H1 (cell line): ENCODE results near the gene PROK1. TPM values are rescaled to one million over a fixed set of nuclear protein-coding genes. Genes with fewer than 3 reads are reported as not detected.

Source experiments
- CTCF ChIA-PET: fragments of 300-600 bp; sonication (Branson Sonifier 250); formaldehyde crosslinking; loops from one replicate; lab custom pipeline; 2021; ENCODE audit not compliant: partially characterized antibody; lab: Charles Lee
- POLR2A ChIA-PET: fragments of 300-600 bp; sonication (Branson Sonifier 250); formaldehyde crosslinking; loops from one replicate; lab custom pipeline; 2021; ENCODE audit warnings: inconsistent platforms; ENCODE audit not compliant: partially characterized antibody; lab: Charles Lee
- DNase-seq, 2 experiments: peaks; one replicate each; pipeline versions ENCODE4 v3.0.0 to v3.0.0-alpha.2; 2010 to 2022; ENCODE audit warnings: low spot score in 2 of 2, low read depth in 1 of 2, mixed read lengths in 1 of 2
- FAIRE-seq: peaks from 2 replicates; lab custom pipeline; 2011; peaks lifted over from hg19 to GRCh38; lab: Jason Lieb, UNC
- H2AFZ ChIP-seq: 2 replicates; pipeline ENCODE4 v1.8.1; 2012; ENCODE audit warnings: low read length, inconsistent platforms
- H2AK5ac ChIP-seq: 2 replicates; pipeline ENCODE4 v1.6.1; 2013; ENCODE audit warnings: low read depth, low read length
- H2BK120ac ChIP-seq: replicated peaks from 2 replicates; pipeline ENCODE3; 2013; ENCODE audit warnings: low read depth, low read length, inconsistent platforms
- H2BK12ac ChIP-seq: 2 replicates; pipeline ENCODE4 v1.6.1; 2013; ENCODE audit warnings: low read depth, low read length
- H2BK15ac ChIP-seq: 2 replicates; pipeline ENCODE4 v1.6.1; 2013; ENCODE audit warnings: low read length
- H2BK20ac ChIP-seq: 2 replicates; pipeline ENCODE4 v1.6.1; 2013; ENCODE audit warnings: low read length
- H2BK5ac ChIP-seq: 2 replicates; pipeline ENCODE4 v1.6.1; 2013; ENCODE audit warnings: low read depth, low read length
- H3K14ac ChIP-seq: 2 replicates; pipeline ENCODE4 v1.6.1; 2013; ENCODE audit warnings: inconsistent platforms; ENCODE audit not compliant: insufficient read length
- H3K18ac ChIP-seq: 2 replicates; pipeline ENCODE4 v1.6.1; 2013; ENCODE audit warnings: low read length; ENCODE audit errors: extremely low read depth
- H3K23ac ChIP-seq: 2 replicates; pipeline ENCODE4 v1.6.1; 2013; ENCODE audit warnings: inconsistent platforms; ENCODE audit not compliant: insufficient read length
- H3K23me2 ChIP-seq: 2 replicates; pipeline ENCODE4 v1.6.1; 2013; ENCODE audit warnings: low read depth, low read length
- H3K27ac ChIP-seq: 2 replicates; pipeline ENCODE4 v1.6.1; 2011; ENCODE audit warnings: low read depth, low read length, inconsistent platforms
- H3K27me3 ChIP-seq, 4 experiments: replicated peaks in 1 of 4; 1 replicate in 1 of 4; 2 replicates in 3 of 4; pipeline versions ENCODE4 v1.6.1 to v1.8.1; 2011 to 2013; ENCODE audit warnings: low read length in 3 of 4, mild to moderate bottlenecking in 3 of 4, inconsistent platforms in 2 of 4, mixed read lengths in 2 of 4, moderate library complexity in 1 of 4; ENCODE audit not compliant: control insufficient read depth in 3 of 4, insufficient read depth in 3 of 4; ENCODE audit errors: extremely low read depth in 1 of 4
- H3K36me3 ChIP-seq, 4 experiments: 2 replicates each; pipeline versions ENCODE4 v1.6.1 to v1.8.1; 2011 to 2013; ENCODE audit warnings: mild to moderate bottlenecking in 4 of 4, low read length in 3 of 4, moderate library complexity in 2 of 4, control low read depth in 1 of 4, inconsistent platforms in 1 of 4; ENCODE audit not compliant: insufficient read depth in 4 of 4, control insufficient read depth in 2 of 4
- H3K4ac ChIP-seq: replicated peaks from 2 replicates; pipeline ENCODE3; 2013; ENCODE audit warnings: low read length, low read depth, mixed read lengths, inconsistent platforms; ENCODE audit not compliant: insufficient read length
- H3K4me1 ChIP-seq, 4 experiments: replicated peaks in 1 of 4; 1 replicate in 1 of 4; 2 replicates in 3 of 4; pipeline versions ENCODE4 v1.6.1 to v1.8.1; 2011 to 2013; ENCODE audit warnings: low read length in 3 of 4, inconsistent platforms in 2 of 4, mixed read lengths in 1 of 4; ENCODE audit not compliant: insufficient read depth in 4 of 4, control insufficient read depth in 3 of 4
- H3K4me2 ChIP-seq, 2 experiments: 2 replicates each; pipeline versions ENCODE4 v1.6.1 to v1.8.1; 2011 to 2013; ENCODE audit warnings: low read depth in 2 of 2, low read length in 2 of 2, control low read depth in 1 of 2, inconsistent platforms in 1 of 2, mild to moderate bottlenecking in 1 of 2; ENCODE audit not compliant: insufficient read depth in 1 of 2
- H3K4me3 ChIP-seq, 4 experiments: fragments of 200-600, 300-600 bp in 1 of 4; sonication (generic), shearing (Covaris generic), sonication (Bioruptor Twin) in 1 of 4; 2 replicates each; pipeline versions ENCODE4 v1.5.1 to v1.8.1; 2011 to 2016; ENCODE audit warnings: low read length in 4 of 4, low read depth in 3 of 4, control low read depth in 2 of 4, inconsistent platforms in 2 of 4, mild to moderate bottlenecking in 2 of 4, mixed read lengths in 1 of 4, moderate library complexity in 1 of 4; ENCODE audit not compliant: insufficient read depth in 2 of 4; ENCODE audit errors: extremely low read depth in 1 of 4
- H3K56ac ChIP-seq: replicated peaks from 2 replicates; pipeline ENCODE3; 2013; ENCODE audit warnings: low read depth, mild to moderate bottlenecking, mixed read lengths, low read length, inconsistent platforms; ENCODE audit not compliant: insufficient read length
- H3K79me1 ChIP-seq: 2 replicates; pipeline ENCODE4 v1.6.1; 2013; ENCODE audit warnings: low read depth, low read length, control low read depth
- H3K79me2 ChIP-seq, 2 experiments: 2 replicates each; pipeline versions ENCODE4 v1.6.1 to v1.8.1; 2012 to 2013; ENCODE audit warnings: low read length in 2 of 2, mild to moderate bottlenecking in 2 of 2, inconsistent platforms in 1 of 2; ENCODE audit not compliant: insufficient read depth in 2 of 2, control insufficient read depth in 1 of 2
- H3K9ac ChIP-seq, 4 experiments: replicated peaks in 1 of 4; 1 replicate in 1 of 4; 2 replicates in 3 of 4; pipeline versions ENCODE4 v1.6.1 to v1.8.1; 2011 to 2013; ENCODE audit warnings: low read depth in 3 of 4, low read length in 3 of 4, control low read depth in 2 of 4, mild to moderate bottlenecking in 2 of 4, moderate library complexity in 2 of 4, inconsistent platforms in 1 of 4; ENCODE audit errors: extremely low read depth in 1 of 4
- H3K9me3 ChIP-seq, 2 experiments: 2 replicates each; pipeline versions ENCODE4 v1.6.1 to v1.8.1; 2012 to 2013; ENCODE audit warnings: mild to moderate bottlenecking in 2 of 2, moderate library complexity in 2 of 2, control low read depth in 1 of 2, inconsistent platforms in 1 of 2, low read depth in 1 of 2, low read length in 1 of 2, mixed read lengths in 1 of 2; ENCODE audit not compliant: insufficient read depth in 2 of 2
- H4K20me1 ChIP-seq, 2 experiments: replicated peaks in 1 of 2; 2 replicates each; pipeline versions ENCODE3 to v1.8.1; 2011 to 2013; ENCODE audit warnings: inconsistent platforms in 2 of 2, low read length in 2 of 2, mild to moderate bottlenecking in 1 of 2; ENCODE audit not compliant: insufficient read depth in 2 of 2, control insufficient read depth in 1 of 2
- H4K5ac ChIP-seq: 2 replicates; pipeline ENCODE4 v1.6.1; 2013; ENCODE audit warnings: low read length, low read depth, mixed read lengths, inconsistent platforms; ENCODE audit not compliant: insufficient read length
- H4K8ac ChIP-seq: 2 replicates; pipeline ENCODE4 v1.8.0; 2013; ENCODE audit warnings: mild to moderate bottlenecking, moderate library complexity, low read length, inconsistent platforms; ENCODE audit not compliant: insufficient read depth; ENCODE audit errors: extremely low read depth
- H4K91ac ChIP-seq: replicated peaks from 2 replicates; pipeline ENCODE3; 2013; ENCODE audit warnings: low read length, mixed read lengths, inconsistent platforms; ENCODE audit not compliant: insufficient read length
- BACH1 ChIP-seq: IDR thresholded peaks from 2 replicates; pipeline ENCODE4 v1.6.1; 2012; ENCODE audit warnings: low read length, improper control_type of control experiment
- CBX5 ChIP-seq: fragments of 300-800, 300-1000 bp; sonication (generic); IDR thresholded peaks from 2 replicates; pipeline ENCODE4 v1.7.1; 2016; ENCODE audit warnings: antibody characterized with exemption, low read length, low read depth
- CHD2 ChIP-seq: IDR thresholded peaks from 2 replicates; pipeline ENCODE4 v1.6.1; 2012; ENCODE audit warnings: low read length, improper control_type of control experiment
- CREB1 ChIP-seq: IDR thresholded peaks from 2 replicates; pipeline ENCODE4 v1.6.1; 2012; ENCODE audit warnings: inconsistent platforms
- JUN ChIP-seq: IDR thresholded peaks from 2 replicates; pipeline ENCODE4 v1.6.1; 2011; ENCODE audit warnings: low read depth, mild to moderate bottlenecking, improper control_type of control experiment, low read length
- JUND ChIP-seq: IDR thresholded peaks from 2 replicates; pipeline ENCODE4 v1.6.1; 2011; ENCODE audit warnings: mild to moderate bottlenecking, improper control_type of control experiment, low read length
- KDM4A ChIP-seq: IDR thresholded peaks from one replicate; pipeline ENCODE4 v1.7.1; 2012; ENCODE audit warnings: low read depth, mild to moderate bottlenecking, moderate library complexity, low read length, inconsistent platforms; ENCODE audit not compliant: severe bottlenecking
- POU5F1 ChIP-seq: IDR thresholded peaks from 2 replicates; pipeline ENCODE4 v1.6.1; 2011; ENCODE audit warnings: low read depth, mild to moderate bottlenecking, low read length, moderate library complexity
- RXRA ChIP-seq: IDR thresholded peaks from 2 replicates; pipeline ENCODE4 v1.6.1; 2011; ENCODE audit warnings: low read depth, mild to moderate bottlenecking, low read length, moderate library complexity; ENCODE audit not compliant: insufficient read depth
- SP1 ChIP-seq: IDR thresholded peaks from 2 replicates; pipeline ENCODE4 v1.6.1; 2011; ENCODE audit warnings: low read depth, low read length
- WGBS, 2 experiments: shearing (Covaris generic) in 1 of 2; methylation state at CpG; one replicate each; pipeline versions ENCODE4 v1.1.6 to v1.1.7; 2013 to 2015; ENCODE audit warnings: low lambda C conversion rate in 2 of 2, mixed read lengths in 2 of 2, inconsistent platforms in 1 of 2, low coverage in 1 of 2, missing lambda C conversion rate in 1 of 2; ENCODE audit not compliant: insufficient replicate concordance in 2 of 2, insufficient coverage in 1 of 2, insufficient read length in 1 of 2; ENCODE audit errors: extremely low coverage in 1 of 2, missing lambda C conversion rate in 1 of 2; 5-methylcytosine and 5-hydroxymethylcytosine counted together
- polyA plus RNA-seq, 7 experiments: library from polyadenylated mRNA; depleted of rRNA in 3 of 7; stranded (reverse) in 5 of 7; unstranded in 2 of 7; fragments of >200 nt in 5 of 7; fragments of 200-250 nt in 2 of 7; gene quantifications; 1 replicate in 5 of 7; 2 replicates in 1 of 7; 4 replicates in 1 of 7; pipeline versions ENCODE4 v1.2.1 to v1.2.3, GENCODE V29; 2011 to 2013; ENCODE audit warnings: missing spikeins in 2 of 7, mixed read lengths in 2 of 7
- total RNA-seq: library from RNA; stranded (reverse); fragmentation: NEBNext Ultra II Directional; extraction: Animal tissue kit (Norgen Biotek cat#: 25700); gene quantifications from 2 replicates; pipeline ENCODE4 v1.2.1, GENCODE V29; 2021

The PROK1 gene
- total and polyA plus RNA-seq, 2 of the 8 experiments (the other 6 are each of a cell fraction or from before 2014, with no cell fraction given): 0.12 TPM; not detected in 1

- no peak overlapping the region for H3K18ac ChIP-seq
- H2AK5ac ChIP-seq: no peak overlapping the region
- no peak overlapping the region for H3K4ac ChIP-seq
- H2BK5ac ChIP-seq: no peak overlapping the region
- no peak overlapping the region for H3K56ac ChIP-seq
- no peak overlapping the region for H2BK15ac ChIP-seq
- ChIA-PET POLR2A (interaction anchor here (0.9 to 1.4 kb wide), 4 partner anchors 9 to 79 kb away, joined by 3 to 4 read pairs (median 3); no protein-coding TSS in a partner anchor), CTCF (interaction anchor here (0.6 to 25.2 kb wide), 10 partner anchors 9 to 320 kb away, joined by 3 to 465 read pairs (median 3); partner anchors contain the start of gene PROK1)
- H3K4me1 ChIP-seq: no peaks in the 10 kb centered on the region; a peak in 1 of 7 replicates
- H2BK120ac ChIP-seq: no peak overlapping the region
- WGBS, 2 experiments: 85% methylated on average over 9 of the region's 9 CpGs; no CpG with 5 or more reads in 1 of the 2 experiments
- H3K23ac ChIP-seq: no peak overlapping the region
- no peaks in the 10 kb centered on the region for H3K79me2 ChIP-seq
- H3K14ac ChIP-seq: no peak overlapping the region
- peak overlapping the region; percentile 57; the same call in 1 of the 2 replicates for H4K8ac ChIP-seq
- H3K4me3 ChIP-seq: no peak overlapping the region
- no peaks in the 10 kb centered on the region for H3K79me1 ChIP-seq
- no peak overlapping the region for H4K5ac ChIP-seq
- no peaks in the 10 kb centered on the region for H3K23me2 ChIP-seq
- no peak overlapping the region for H3K27ac ChIP-seq
- no peaks in the 10 kb centered on the region for H4K20me1 ChIP-seq
- H3K36me3 ChIP-seq: no peaks in the 10 kb centered on the region
- H2BK20ac ChIP-seq: no peak overlapping the region
- no peak overlapping the region for H3K9ac ChIP-seq
- H4K91ac ChIP-seq: no peak overlapping the region
- H2BK12ac ChIP-seq: no peak overlapping the region
- H3K9me3 ChIP-seq: peaks cover 0 to 3% of the 10 kb centered on the region in 2 experiments; a peak in 1 of 4 replicates
- FAIRE-seq: no peak
- H2AFZ ChIP-seq: peak overlapping the region; percentile 4; the same call in 1 of the 2 replicates
- no peak for DNase-seq
- no peaks in the 10 kb centered on the region for H3K27me3 ChIP-seq
- TF ChIP-seq CREB1: no peak
- TF ChIP-seq KDM4A: no peak
- TF ChIP-seq RXRA: no peak
- no peak for TF ChIP-seq JUND
- TF ChIP-seq JUN: no peak
- TF ChIP-seq BACH1: no peak
- TF ChIP-seq CBX5: no peak
- no peak for TF ChIP-seq CHD2
- TF ChIP-seq POU5F1: no peak
- no peak for TF ChIP-seq SP1
- no peak overlapping the region for H3K4me2 ChIP-seq
Observed at GRCh38 chr1:110425612-110426152, 25.3 kb upstream of the PROK1 start.
